ENCODE measurements around the gene TNXB. TPM values are rescaled to one million over a fixed set of nuclear protein-coding genes. Genes with fewer than 3 reads are reported as not detected.
"Not testable (repeated sequence)": the region's sequence is repeated elsewhere in the genome, so short reads cannot be mapped to it uniquely, and the experiment has no call there.

The TNXB gene
- polyA plus RNA-seq, 5 donors, result 9.0 to 24.8 (median 11.6) TPM

DNA sequence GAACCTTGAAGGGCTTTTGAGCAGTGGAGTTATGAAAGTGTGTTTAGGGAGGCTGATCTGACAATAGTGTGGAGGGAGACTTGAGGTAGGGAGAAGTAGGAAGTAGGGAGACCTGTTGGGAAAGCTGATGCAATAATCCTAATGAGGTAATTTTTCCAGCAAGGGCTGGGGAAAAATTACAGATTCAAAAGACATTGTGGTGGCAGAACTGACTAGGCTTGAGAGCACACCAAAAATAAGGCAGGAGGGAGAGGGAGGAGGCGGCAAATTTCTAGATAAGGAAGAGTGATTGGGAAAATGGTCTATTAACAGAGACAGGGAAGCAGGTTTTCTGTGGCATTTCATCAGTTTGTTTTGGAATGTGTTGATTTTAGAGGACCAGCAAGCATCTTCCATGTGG lies 37.1 kb upstream of the TNXB start:
- no peak for DNase-seq

DNA sequence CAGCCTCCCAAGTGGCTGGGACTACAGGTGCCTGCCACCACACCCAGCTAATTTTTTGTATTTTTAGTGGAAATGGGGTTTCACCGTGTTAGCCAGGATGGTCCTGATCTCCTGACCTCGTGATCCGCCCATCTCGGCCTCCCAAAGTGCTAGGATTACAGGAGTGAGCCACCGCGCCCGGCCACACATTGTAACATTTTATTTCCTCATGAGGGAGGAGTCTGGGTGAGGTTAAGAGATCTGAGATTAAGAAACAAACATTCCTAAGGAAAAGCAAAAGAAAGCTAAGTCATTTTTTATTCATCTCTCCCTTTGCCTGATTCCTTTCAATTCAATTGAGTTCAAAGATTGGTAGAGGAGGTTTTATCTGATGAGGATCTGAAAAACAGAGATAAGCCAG lies 35.1 kb upstream of the TNXB start:
- DNase-seq, result not testable (repeated sequence)

DNA sequence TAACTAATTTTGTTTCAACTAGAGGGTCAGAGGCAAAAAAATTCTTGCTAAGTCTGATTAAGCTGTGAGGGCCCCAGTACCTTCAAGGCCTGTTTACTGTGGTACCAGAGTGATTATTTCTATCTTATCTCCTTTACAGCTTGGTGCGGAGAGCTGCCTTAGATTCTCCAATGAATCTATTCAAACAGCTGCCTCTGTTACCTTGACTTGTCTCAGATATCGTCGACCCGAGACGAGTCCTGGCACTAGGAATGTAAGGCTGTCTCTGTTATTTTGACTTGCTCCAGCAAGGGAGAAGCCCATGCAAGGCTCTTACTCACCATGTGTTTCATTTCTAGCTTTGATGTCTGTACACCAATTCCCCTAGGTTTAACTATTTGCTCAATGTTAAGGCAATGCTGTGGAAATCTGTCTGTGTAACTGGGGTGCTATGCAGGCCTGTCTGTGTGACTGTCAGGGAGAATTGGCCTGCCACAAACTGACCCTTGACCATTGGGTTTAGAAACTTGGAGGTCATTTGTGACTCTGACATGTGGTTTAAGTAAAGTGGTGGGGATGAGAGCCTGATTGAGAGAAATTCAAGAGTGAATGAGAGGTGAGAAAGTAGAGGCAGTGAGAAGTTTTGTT lies 31.4 kb upstream of the TNXB start:
- no peak for DNase-seq

- DNase-seq, result no peak
Observed at GRCh38 chr6:32139590-32139989, 30.5 kb upstream of the TNXB start.

- DNase-seq, result no peak
Observed at GRCh38 chr6:32137454-32137853, 28.3 kb upstream of the TNXB start.

DNA sequence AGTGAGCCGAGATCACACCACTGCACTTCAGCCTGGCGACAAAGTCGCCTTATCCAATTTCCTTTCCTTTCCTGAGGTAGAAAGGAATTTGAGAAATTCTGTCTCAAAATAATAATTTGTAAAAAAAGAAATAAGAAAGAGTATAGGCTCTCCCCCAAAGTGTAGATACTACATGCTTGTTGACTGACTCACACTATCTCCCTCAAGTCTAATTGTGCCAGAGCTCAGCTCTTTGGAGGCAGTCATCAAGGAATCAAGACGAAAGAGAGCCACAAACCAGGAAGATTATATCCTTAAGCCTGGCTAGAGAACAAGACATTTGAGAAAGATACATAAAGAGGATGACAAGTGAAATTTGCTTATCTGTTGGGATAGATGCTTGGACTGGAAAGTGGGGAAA lies 24.6 kb upstream of the TNXB start:
- DNase-seq, result no peak

DNA sequence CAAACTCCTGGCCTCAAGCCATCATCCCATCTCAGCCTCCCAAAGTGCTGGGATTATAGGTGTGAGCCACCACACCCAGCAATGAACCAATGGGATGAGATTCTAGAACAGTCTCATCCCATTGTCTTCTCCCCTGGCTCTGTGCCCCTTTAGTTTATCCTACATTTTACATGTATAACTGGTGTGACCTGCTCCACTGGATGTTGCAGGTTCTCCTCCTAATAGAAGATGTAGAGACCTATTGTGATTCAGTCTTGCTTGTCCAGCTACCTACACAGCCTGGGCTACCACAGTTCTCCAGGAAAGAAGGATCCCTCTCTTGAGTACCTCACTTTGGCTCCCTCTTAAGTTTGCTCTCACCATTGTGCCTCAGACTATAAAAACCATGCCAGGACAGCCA lies 23.0 kb upstream of the TNXB start:
- no peak for DNase-seq

DNA sequence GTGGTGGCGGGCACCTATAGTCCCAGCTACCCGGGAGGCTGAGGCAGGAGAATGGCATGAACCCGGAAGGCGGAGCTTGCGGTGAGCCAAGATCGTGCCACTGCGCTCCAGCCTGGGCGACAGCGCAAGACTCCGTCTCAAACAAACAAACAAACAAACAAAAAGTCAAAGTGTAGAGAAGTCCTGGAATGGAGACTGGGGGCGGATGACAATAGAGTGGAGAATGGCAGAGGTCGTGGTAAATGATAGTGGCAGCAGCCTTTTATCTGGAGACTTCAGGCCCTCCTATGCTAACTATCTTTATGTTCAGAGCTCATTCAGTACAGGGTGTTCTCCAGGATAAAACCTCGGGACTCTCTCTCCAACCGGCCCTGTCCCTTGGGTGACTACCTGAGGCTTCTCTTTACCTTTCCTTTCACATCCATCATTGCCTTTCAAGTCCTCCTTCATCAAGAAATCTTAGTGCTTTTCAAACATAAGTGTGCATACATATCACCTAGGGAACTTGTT lies 22.4 kb upstream of the TNXB start:
- no peak for DNase-seq

GRCh38 chr6:32129297-32130088 lies 20.4 kb upstream of the TNXB start:
- DNase-seq, result no peak

- no peak for DNase-seq
Observed at GRCh38 chr6:32128751-32129296, 19.7 kb upstream of the TNXB start.

DNA sequence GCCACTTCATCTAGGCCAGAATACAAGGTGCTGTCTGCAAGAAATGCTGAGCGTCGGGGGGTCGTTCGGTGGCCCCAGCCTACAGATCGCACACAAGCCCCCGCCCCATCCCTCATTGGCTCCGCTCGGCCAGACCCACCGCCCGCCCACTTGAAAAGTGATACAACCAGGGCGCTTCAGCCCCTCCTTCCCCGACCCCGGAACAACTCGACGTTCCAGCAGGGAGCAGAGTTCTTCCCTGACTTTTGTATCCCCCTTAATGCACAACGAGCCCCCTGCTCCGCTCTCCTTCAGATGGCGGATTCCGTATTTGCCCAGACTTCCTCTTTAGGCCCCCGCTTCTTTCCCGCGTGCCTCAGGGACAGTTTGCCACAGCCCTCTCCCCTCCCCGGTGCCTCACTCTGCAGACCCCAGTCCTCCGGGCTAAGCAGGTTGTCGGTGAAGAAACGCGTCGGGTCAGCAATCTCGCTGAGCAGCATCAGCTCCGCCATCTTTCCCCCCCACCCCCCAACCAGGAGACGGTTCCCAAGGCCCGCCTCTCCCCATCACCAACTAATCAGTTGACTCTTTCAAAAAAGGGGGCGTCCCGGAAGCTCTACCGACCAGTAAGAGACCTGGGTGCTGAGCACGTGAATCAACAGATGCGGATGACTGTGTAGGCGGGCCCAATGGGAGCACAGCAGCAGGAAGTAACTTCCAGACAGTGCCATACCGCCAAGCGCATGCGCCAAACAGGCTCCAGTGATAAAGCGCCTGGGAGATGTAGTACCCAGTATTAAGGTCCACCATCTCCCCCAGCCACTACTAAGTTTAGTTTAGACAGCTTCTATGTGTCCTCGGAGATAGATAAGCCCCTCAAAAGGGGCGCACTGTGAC lies 18.8 kb upstream of the TNXB start, which contains the start of gene ATF6B:
Gene ATF6B (minus strand): TSS at position 530 of the 876 bp plus-strand sequence. CDS start 39 bp downstream, at position 491.
- peak; percentile 96 to 98 for DNase-seq

GRCh38 chr6:32127409-32127716 lies 18.2 kb upstream of the TNXB start:
- DNase-seq, result no peak

GRCh38 chr6:32126880-32127279 lies 17.7 kb upstream of the TNXB start:
- no peak for DNase-seq

- no peak for DNase-seq
Observed at GRCh38 chr6:32123681-32124080, 14.5 kb upstream of the TNXB start.

DNA sequence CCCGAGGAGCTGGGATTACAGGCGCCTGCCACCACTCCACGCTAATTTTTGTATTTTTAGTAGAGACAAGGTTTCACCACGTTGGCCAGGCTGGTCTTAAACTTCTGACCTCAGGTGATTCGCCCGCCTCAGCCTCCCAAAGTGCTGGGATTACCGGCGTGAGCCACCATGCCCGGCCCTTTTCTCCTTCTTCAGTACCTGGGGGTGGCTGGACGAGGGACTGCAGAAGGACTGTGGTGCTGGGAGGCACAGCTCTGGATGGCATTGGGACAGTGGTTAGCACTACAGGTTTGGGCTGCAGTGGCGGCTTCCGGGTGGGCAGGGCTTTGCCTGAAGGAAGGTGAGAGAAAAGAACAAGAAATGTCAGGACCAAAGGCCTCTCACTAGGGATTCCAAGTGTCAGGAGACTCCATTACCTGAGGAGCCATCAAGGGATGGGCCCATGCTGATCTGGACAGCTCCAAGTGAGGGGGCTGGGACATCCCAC lies 11.5 kb upstream of the TNXB start:
- no peak for DNase-seq

- DNase-seq, result peak; percentile 74 to 82
Observed at GRCh38 chr6:32118782-32119628, 9.9 kb upstream of the TNXB start.

- no peak for DNase-seq
Observed at GRCh38 chr6:32117461-32117860, 8.3 kb upstream of the TNXB start.

- no peak for DNase-seq
Observed at GRCh38 chr6:32116674-32117073, 7.5 kb upstream of the TNXB start.

- no peak for DNase-seq
Observed at GRCh38 chr6:32115623-32116022, 6.5 kb upstream of the TNXB start.

GRCh38 chr6:32114796-32115195 lies 5.7 kb upstream of the TNXB start:
- DNase-seq, result no peak
